A673 (cell line): ENCODE data around the gene BTBD9. TPM values are rescaled to one million over a fixed set of nuclear protein-coding genes. Genes with fewer than 3 reads are reported as not detected.

Experiments
- BruUV-seq: library from RNA; stranded (reverse); fragments of 400-500 nt; replicated peaks from 2 replicates; lab custom pipeline; 2021; lab: Mats Ljungman, UMichigan
- CTCF ChIA-PET: fragments of 300-600 bp; sonication (Branson Sonifier 250); formaldehyde crosslinking; loops from one replicate; lab custom pipeline; 2022; ENCODE audit warnings: antibody characterized with exemption; lab: Charles Lee
- POLR2A ChIA-PET: fragments of 300-600 bp; sonication (Branson Sonifier 250); formaldehyde crosslinking; loops from one replicate; lab custom pipeline; 2022; ENCODE audit warnings: antibody characterized with exemption; ENCODE audit not compliant: low non-redundant PET; lab: Charles Lee
- DNase-seq: peaks from one replicate; pipeline ENCODE4 v3.0.0-alpha.2; 2015; ENCODE audit warnings: low spot score
- H3K27ac ChIP-seq: fragments of 200-600 bp; sonication (generic); 2 replicates; pipeline ENCODE4 v1.5.1; 2016; ENCODE audit warnings: mixed run types, low read depth, mild to moderate bottlenecking, mixed read lengths, antibody characterized with exemption, low read length; ENCODE audit not compliant: poor library complexity, severe bottlenecking
- H3K27me3 ChIP-seq: fragments of 200-600 bp; sonication (generic); replicated peaks from 2 replicates; pipeline ENCODE4 v1.6.1; 2017; ENCODE audit warnings: mixed run types, low read depth, mild to moderate bottlenecking, mixed read lengths, antibody characterized with exemption, low read length; ENCODE audit not compliant: insufficient read depth, poor library complexity
- H3K36me3 ChIP-seq: fragments of 200-600 bp; sonication (generic); 2 replicates; pipeline ENCODE4 v1.6.1; 2016; ENCODE audit warnings: mixed run types, mild to moderate bottlenecking, mixed read lengths, antibody characterized with exemption, low read length; ENCODE audit not compliant: insufficient read depth, poor library complexity, severe bottlenecking
- H3K4me1 ChIP-seq: fragments of 200-600 bp; sonication (generic); 2 replicates; pipeline ENCODE4 v1.6.1; 2017; ENCODE audit warnings: mixed run types, mild to moderate bottlenecking, mixed read lengths, antibody characterized with exemption, low read length; ENCODE audit not compliant: insufficient read depth, poor library complexity, severe bottlenecking
- H3K4me3 ChIP-seq: fragments of 200-600 bp; sonication (generic); 2 replicates; pipeline ENCODE4 v1.5.1; 2016; ENCODE audit warnings: low read depth, mixed run types, mild to moderate bottlenecking, mixed read lengths, low read length; ENCODE audit not compliant: poor library complexity, severe bottlenecking
- H3K9me3 ChIP-seq: fragments of 200-600 bp; sonication (generic); 2 replicates; pipeline ENCODE4 v1.6.1; 2016; ENCODE audit warnings: mixed run types, low read depth, mild to moderate bottlenecking, mixed read lengths, antibody characterized with exemption, low read length; ENCODE audit not compliant: poor library complexity, severe bottlenecking
- EZH2 ChIP-seq: fragments of 200-600 bp; sonication (generic); IDR thresholded peaks from 2 replicates; pipeline ENCODE4 v1.6.1; 2017; ENCODE audit warnings: borderline replicate concordance, low read depth, mild to moderate bottlenecking, mixed read lengths, antibody characterized with exemption, low read length; ENCODE audit not compliant: poor library complexity, severe bottlenecking
- intact Hi-C: fragments of 100-400 bp; cut with micrococcal nuclease; formaldehyde crosslinking; loops from one replicate; pipeline ENCODE4 v1.10.0; 2022; ENCODE audit not compliant: unreplicated experiment
- total RNA-seq: library from RNA; stranded (reverse); gene quantifications from 2 replicates; pipeline ENCODE4 v1.2.3, GENCODE V29; 2021
- TF ChIP-seq, protein P1 (sequence below): fragments of 300-800, 200-600 bp; sonication (generic); conservative IDR thresholded peaks from 2 replicates; pipeline ENCODE4 v1.5.1; 2017; ENCODE audit warnings: low read depth, mild to moderate bottlenecking, antibody characterized with exemption, low read length, moderate library complexity, mixed read lengths

Gene BTBD9
- total RNA-seq, 1 experiment from 2014 or later: 8.0 TPM

DNA sequence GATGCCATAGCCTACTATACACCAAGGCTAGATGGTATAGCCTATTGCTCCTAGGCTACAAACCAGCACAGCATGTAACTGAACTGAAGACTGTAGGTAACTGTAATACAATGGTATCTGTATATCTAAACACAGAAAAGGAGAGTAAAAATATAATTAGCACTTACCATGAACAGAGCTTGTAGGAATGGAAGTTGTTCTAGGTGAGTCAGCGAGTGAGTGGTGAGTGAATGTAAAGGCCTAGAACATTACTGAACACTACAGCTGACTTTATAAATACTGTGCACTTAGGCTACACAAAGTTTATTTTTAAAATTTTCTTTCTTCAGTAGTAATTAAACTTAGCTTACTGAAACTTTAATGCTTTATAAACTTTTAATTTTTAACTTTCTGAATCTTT is 129.5 kb downstream of the BTBD9 start:
- H3K36me3 ChIP-seq: no peaks in the 10 kb centered on the region
- H3K4me1 ChIP-seq: no peaks in the 10 kb centered on the region
- intact Hi-C loops: no loop called here
- TF ChIP-seq, protein P1, sequence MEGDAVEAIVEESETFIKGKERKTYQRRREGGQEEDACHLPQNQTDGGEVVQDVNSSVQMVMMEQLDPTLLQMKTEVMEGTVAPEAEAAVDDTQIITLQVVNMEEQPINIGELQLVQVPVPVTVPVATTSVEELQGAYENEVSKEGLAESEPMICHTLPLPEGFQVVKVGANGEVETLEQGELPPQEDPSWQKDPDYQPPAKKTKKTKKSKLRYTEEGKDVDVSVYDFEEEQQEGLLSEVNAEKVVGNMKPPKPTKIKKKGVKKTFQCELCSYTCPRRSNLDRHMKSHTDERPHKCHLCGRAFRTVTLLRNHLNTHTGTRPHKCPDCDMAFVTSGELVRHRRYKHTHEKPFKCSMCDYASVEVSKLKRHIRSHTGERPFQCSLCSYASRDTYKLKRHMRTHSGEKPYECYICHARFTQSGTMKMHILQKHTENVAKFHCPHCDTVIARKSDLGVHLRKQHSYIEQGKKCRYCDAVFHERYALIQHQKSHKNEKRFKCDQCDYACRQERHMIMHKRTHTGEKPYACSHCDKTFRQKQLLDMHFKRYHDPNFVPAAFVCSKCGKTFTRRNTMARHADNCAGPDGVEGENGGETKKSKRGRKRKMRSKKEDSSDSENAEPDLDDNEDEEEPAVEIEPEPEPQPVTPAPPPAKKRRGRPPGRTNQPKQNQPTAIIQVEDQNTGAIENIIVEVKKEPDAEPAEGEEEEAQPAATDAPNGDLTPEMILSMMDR: no peak
- no peak for TF ChIP-seq EZH2
- no TSS peak for BruUV-seq
- ChIA-PET CTCF (no interaction called here), POLR2A (no interaction called here)
- H3K4me3 ChIP-seq: no peak overlapping the region
- DNase-seq: no peak
- H3K9me3 ChIP-seq: no peaks in the 10 kb centered on the region
- H3K27me3 ChIP-seq: no peaks in the 10 kb centered on the region
- H3K27ac ChIP-seq: no peak overlapping the region

DNA sequence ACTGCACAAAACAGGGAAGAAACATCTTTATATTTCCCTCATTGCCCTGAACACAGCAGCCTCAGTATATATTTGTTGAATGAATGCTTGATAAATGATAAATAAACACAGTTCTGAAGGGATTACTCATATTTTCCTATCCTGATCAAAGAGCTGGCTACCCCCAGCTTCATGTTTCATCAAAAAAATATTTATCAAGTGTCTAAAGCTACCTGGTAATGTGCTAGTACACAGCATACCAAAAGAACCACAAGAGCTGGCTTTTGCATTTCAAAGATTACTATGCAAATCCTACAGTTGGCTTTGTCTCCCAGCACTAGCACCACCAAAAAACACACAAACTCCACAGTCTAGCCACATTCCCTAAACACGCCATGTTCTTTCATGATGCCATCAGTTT is 130.0 kb downstream of the BTBD9 start:
- Histone ChIP-seq H3K4me1 (no peaks in the 10 kb centered on the region), H3K9me3 (no peaks in the 10 kb centered on the region), H3K4me3 (no peak overlapping the region), H3K27ac (no peak overlapping the region), H3K27me3 (no peaks in the 10 kb centered on the region), H3K36me3 (no peaks in the 10 kb centered on the region)
- no TSS peak for BruUV-seq
- intact Hi-C loops: no loop called here
- TF ChIP-seq, protein P1: no peak
- no peak for TF ChIP-seq EZH2
- POLR2A ChIA-PET: interaction anchor here (0.8 kb wide), 1 partner anchor 417 kb away, joined by 5 read pairs; no protein-coding TSS in a partner anchor
- CTCF ChIA-PET: no interaction called here
- no peak for DNase-seq

GRCh38 chr6:38508894-38509293 is 130.8 kb downstream of the BTBD9 start:
- Histone ChIP-seq H3K4me1 (no peaks in the 10 kb centered on the region), H3K27me3 (no peaks in the 10 kb centered on the region), H3K36me3 (no peaks in the 10 kb centered on the region), H3K27ac (no peak overlapping the region), H3K4me3 (no peak overlapping the region), H3K9me3 (no peaks in the 10 kb centered on the region)
- BruUV-seq: no TSS peak
- ChIA-PET POLR2A (interaction anchor here (0.8 kb wide), 1 partner anchor 416 kb away, joined by 5 read pairs; no protein-coding TSS in a partner anchor), CTCF (no interaction called here)
- intact Hi-C loops: no loop called here
- TF ChIP-seq, protein P1: no peak
- no peak for TF ChIP-seq EZH2
- no peak for DNase-seq
